Measurements from ENCODE around the gene GPS1.

The GPS1 gene

GRCh38 chr17:82041144-82041814 is 10.4 kb upstream of the GPS1 start:
- H3K4me3 ChIP-seq (ENCODE audit: low read depth, low read length) = no peak overlapping the region
- no peak for DNase-seq (ENCODE audit: low read depth)

DNA sequence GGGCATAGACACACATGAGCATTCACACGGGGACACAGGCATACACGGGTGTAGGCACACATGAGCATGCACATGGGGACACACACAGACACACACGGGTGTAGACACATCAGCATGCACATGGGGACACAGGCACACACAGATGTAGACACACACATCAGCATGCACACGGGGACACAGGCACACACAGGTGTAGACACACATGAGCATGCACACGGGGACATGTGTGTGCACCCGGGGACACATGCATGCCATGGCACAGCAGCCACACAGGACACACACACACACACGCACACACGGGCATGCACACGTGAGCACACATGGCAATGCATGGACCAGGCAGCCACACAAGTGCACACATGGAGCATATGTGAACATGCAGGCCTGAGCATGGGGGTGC is 9.0 kb upstream of the GPS1 start:
- TF ChIP-seq CTCF (IDR thresholded peaks at IDR 0.05; ENCODE audit: low read depth, low read length, missing control alignments) = no peak
- no peak for DNase-seq (ENCODE audit: low read depth)
- no peak overlapping the region for H3K4me3 ChIP-seq (ENCODE audit: low read depth, low read length)

More at GRCh38 chr17:82041144-82041814, 10.4 kb upstream of the GPS1 start:
- TF ChIP-seq CTCF (IDR thresholded peaks at IDR 0.05; ENCODE audit: low read depth, low read length, missing control alignments) = no peak

- no peak for DNase-seq (ENCODE audit: low read depth)
- TF ChIP-seq CTCF (IDR thresholded peaks at IDR 0.05; ENCODE audit: low read depth, low read length, missing control alignments) = no peak
- H3K4me3 ChIP-seq (ENCODE audit: low read depth, low read length) = no peak overlapping the region
Measured at GRCh38 chr17:82043507-82043906, 8.2 kb upstream of the GPS1 start.

GRCh38 chr17:82045936-82046484 is 5.7 kb upstream of the GPS1 start:
- no peak overlapping the region for H3K4me3 ChIP-seq (ENCODE audit: low read depth, low read length)
- no peak for TF ChIP-seq CTCF (IDR thresholded peaks at IDR 0.05; ENCODE audit: low read depth, low read length, missing control alignments)

DNA sequence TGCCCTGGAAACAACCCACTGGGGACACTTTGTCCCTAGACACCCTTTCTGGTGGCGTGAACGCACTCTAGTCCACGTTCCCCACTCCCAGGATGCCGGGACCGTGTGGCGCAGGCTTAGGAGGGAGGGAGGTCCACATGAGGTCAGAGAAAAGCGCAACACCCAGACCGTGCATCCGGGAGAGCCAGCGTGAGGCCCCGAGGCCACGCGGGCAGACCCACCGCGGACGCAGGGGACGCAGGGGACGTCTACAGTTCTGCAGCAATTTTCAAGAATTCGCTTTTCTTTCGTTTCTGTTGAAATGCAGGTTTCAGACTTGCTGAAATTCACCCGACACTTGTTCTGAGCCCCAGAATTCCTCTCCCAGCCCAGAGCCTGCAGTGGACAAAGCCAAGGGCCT is 4.8 kb upstream of the GPS1 start:
- no peak for TF ChIP-seq CTCF (IDR thresholded peaks at IDR 0.05; ENCODE audit: low read depth, low read length, missing control alignments)
- H3K4me3 ChIP-seq (ENCODE audit: low read depth, low read length) = no peak overlapping the region
- DNase-seq (ENCODE audit: low read depth) = no peak

More at GRCh38 chr17:82045936-82046484, 5.7 kb upstream of the GPS1 start:
- no peak for DNase-seq (ENCODE audit: low read depth)

DNA sequence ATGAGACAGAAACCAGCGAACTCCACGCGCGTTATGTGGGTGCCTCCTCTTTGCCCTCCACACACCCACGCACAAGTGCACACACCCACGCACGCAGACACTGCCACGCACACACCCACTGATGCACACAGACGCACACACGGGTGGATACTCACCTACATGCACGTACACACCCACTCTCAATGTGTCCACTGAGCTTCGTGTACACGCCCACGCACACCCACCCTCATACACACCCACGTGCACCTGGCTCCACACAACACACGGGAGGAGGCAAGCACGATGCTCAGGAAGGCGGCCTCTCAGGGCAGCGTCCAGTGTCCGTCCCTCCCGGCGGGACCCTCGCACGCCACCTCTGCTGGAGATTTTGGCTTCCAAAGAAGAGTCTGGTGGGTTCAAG is 4.3 kb upstream of the GPS1 start:
- DNase-seq (ENCODE audit: low read depth) = no peak
- H3K4me3 ChIP-seq (ENCODE audit: low read depth, low read length) = no peak overlapping the region
- TF ChIP-seq CTCF (IDR thresholded peaks at IDR 0.05; ENCODE audit: low read depth, low read length, missing control alignments) = no peak
